ENCODE data around the gene COG8.

Gene COG8, protein sequence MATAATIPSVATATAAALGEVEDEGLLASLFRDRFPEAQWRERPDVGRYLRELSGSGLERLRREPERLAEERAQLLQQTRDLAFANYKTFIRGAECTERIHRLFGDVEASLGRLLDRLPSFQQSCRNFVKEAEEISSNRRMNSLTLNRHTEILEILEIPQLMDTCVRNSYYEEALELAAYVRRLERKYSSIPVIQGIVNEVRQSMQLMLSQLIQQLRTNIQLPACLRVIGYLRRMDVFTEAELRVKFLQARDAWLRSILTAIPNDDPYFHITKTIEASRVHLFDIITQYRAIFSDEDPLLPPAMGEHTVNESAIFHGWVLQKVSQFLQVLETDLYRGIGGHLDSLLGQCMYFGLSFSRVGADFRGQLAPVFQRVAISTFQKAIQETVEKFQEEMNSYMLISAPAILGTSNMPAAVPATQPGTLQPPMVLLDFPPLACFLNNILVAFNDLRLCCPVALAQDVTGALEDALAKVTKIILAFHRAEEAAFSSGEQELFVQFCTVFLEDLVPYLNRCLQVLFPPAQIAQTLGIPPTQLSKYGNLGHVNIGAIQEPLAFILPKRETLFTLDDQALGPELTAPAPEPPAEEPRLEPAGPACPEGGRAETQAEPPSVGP

DNA sequence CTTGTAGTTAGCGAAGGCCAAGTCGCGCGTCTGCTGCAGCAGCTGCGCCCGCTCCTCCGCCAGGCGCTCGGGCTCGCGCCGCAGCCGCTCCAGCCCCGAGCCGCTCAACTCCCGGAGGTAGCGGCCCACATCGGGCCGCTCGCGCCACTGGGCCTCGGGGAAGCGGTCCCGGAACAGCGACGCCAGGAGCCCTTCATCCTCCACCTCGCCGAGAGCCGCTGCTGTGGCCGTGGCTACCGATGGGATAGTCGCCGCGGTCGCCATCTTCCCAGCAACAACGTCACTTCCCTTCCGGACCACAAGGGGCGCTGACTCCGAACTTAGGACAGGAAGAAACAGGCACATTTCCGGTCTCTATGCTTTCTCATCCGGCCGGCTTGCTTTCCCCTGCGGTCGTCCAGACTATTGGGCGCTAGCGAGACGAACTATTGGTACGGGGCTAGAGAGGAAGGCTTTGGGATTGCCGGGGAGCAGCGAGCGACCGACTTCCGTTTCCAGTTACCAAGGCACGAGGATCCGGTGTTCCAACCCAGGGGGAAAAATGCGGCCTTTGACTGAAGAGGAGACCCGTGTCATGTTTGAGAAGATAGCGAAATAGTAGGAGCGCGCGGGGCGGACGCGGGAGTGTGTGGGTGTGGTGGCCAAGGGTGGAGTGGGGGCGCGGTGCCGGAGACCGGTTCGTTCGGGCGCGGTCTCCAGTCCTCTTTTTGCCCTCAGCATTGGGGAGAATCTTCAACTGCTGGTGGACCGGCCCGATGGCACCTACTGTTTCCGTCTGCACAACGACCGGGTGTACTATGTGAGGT is at the start of gene COG8, which contains the start of gene NIP7:
TSS of gene COG8 (minus strand) at position 276 of the 806 bp plus-strand sequence. CDS start at position 264, 12 bp downstream.
TSS of gene NIP7 (plus strand) at position 484 of the 806 bp plus-strand sequence. CDS start at position 542, 58 bp downstream.
- TF ChIP-seq, protein P1, sequence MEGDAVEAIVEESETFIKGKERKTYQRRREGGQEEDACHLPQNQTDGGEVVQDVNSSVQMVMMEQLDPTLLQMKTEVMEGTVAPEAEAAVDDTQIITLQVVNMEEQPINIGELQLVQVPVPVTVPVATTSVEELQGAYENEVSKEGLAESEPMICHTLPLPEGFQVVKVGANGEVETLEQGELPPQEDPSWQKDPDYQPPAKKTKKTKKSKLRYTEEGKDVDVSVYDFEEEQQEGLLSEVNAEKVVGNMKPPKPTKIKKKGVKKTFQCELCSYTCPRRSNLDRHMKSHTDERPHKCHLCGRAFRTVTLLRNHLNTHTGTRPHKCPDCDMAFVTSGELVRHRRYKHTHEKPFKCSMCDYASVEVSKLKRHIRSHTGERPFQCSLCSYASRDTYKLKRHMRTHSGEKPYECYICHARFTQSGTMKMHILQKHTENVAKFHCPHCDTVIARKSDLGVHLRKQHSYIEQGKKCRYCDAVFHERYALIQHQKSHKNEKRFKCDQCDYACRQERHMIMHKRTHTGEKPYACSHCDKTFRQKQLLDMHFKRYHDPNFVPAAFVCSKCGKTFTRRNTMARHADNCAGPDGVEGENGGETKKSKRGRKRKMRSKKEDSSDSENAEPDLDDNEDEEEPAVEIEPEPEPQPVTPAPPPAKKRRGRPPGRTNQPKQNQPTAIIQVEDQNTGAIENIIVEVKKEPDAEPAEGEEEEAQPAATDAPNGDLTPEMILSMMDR (IDR thresholded peaks at IDR 0.05; ENCODE audit: insufficient read depth, low read length, poor library complexity, severe bottlenecking), result peak; percentile 35
- no peak for TF ChIP-seq EZH2phosphoT487 (conservative IDR thresholded peaks at IDR 0.05; ENCODE audit: low read length)
- Histone ChIP-seq H3K9me3 (ENCODE audit: insufficient read depth, low read length) (no peaks in the 10 kb centered on the region), H3K27ac (ENCODE audit: low read depth, low read length) (peak within 1 kb of the TSS; percentile 71), H3K79me2 (ENCODE audit: insufficient read depth, low read length) (peaks cover 37% of the 10 kb centered on the region), H2AFZ (ENCODE audit: low read depth, low read length, severe bottlenecking) (peak within 1 kb of the TSS; percentile 73), H3K27me3 (ENCODE audit: low read length) (no peaks in the 10 kb centered on the region), H3K9me2 (replicated peaks; ENCODE audit: insufficient read depth, low read length) (no peaks in the 10 kb centered on the region), H3K9ac (ENCODE audit: low read length) (peak within 1 kb of the TSS; percentile 97), H3K36me3 (ENCODE audit: low read length) (peaks cover 16% of the 10 kb centered on the region), H3K4me3 (ENCODE audit: insufficient read depth, low read length, poor library complexity, severe bottlenecking) (peak within 1 kb of the TSS; percentile 82), H4K20me1 (ENCODE audit: low read depth, low read length) (no peaks in the 10 kb centered on the region), H3K4me2 (ENCODE audit: low read depth, low read length, poor library complexity, severe bottlenecking) (peak within 1 kb of the TSS; percentile 88), H3F3A (ENCODE audit: insufficient read depth) (peaks cover 24% of the 10 kb centered on the region)

DNA sequence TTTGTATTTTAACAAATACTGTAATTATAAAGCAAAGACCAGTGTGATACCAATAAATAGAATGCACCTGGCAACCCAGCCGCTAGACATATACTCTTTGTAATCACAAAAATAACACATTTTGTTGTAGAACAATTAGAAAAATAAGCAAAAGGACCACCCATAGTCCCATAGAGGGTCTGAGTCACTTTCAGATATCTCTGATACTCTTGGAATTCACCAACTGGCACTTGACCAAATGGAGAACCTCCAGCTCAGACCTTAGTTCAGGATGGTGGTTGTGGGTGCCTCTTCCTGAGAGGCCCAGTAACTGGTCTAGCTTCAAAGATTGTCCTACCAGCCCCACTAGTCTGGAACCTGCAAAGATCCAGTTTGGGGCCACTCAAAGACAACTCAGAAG is 47.2 kb upstream of the COG8 start:
- H3K9ac ChIP-seq (ENCODE audit: low read length), result no peak overlapping the region
- peak overlapping the region; percentile 91 for H3K4me3 ChIP-seq (ENCODE audit: insufficient read depth, low read length, poor library complexity, severe bottlenecking)

DNA sequence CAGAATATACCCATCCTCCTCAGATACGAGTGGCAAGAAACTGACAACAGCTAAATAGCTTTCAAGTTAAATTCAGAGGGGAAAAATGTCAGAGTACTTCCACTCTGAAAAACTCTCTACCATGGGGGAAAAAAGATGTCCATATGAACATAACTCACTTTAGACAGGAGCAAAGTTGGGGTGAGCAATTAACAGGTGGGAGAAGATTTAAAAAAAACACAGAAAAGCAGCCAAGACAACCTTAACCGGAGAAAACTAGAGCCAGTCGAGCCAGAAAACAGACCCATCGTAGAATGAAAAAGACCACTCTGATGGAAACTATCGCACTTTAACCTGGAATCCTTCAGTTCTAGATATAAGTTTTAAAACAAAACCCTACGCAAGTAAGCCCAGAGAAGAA is 45.6 kb upstream of the COG8 start:
- Histone ChIP-seq H4K20me1 (ENCODE audit: low read depth, low read length) (no peaks in the 10 kb centered on the region), H3K27ac (ENCODE audit: low read depth, low read length) (peak overlapping the region; percentile 69), H3F3A (ENCODE audit: insufficient read depth) (peaks cover 10% of the 10 kb centered on the region; the same call in 1 of the 2 replicates), H3K79me2 (ENCODE audit: insufficient read depth, low read length) (peaks cover 46% of the 10 kb centered on the region), H2AFZ (ENCODE audit: low read depth, low read length, severe bottlenecking) (no peak overlapping the region), H3K9me2 (replicated peaks; ENCODE audit: insufficient read depth, low read length) (no peaks in the 10 kb centered on the region), H3K9ac (ENCODE audit: low read length) (peak overlapping the region; percentile 95), H3K4me3 (ENCODE audit: insufficient read depth, low read length, poor library complexity, severe bottlenecking) (peak overlapping the region; percentile 91), H3K27me3 (ENCODE audit: low read length) (no peaks in the 10 kb centered on the region), H3K4me2 (ENCODE audit: low read depth, low read length, poor library complexity, severe bottlenecking) (peak overlapping the region; percentile 97), H3K36me3 (ENCODE audit: low read length) (peaks cover 32% of the 10 kb centered on the region), H3K9me3 (ENCODE audit: insufficient read depth, low read length) (no peaks in the 10 kb centered on the region)
- TF ChIP-seq EZH2phosphoT487 (conservative IDR thresholded peaks at IDR 0.05; ENCODE audit: low read length), result no peak
- TF ChIP-seq, protein P1 (IDR thresholded peaks at IDR 0.05; ENCODE audit: insufficient read depth, low read length, poor library complexity, severe bottlenecking), result no peak

More for the DNA sequence above, 47.2 kb upstream of the COG8 start:
- Histone ChIP-seq H3K9me3 (ENCODE audit: insufficient read depth, low read length) (no peaks in the 10 kb centered on the region), H2AFZ (ENCODE audit: low read depth, low read length, severe bottlenecking) (peak overlapping the region; percentile 96), H3K9me2 (replicated peaks; ENCODE audit: insufficient read depth, low read length) (no peaks in the 10 kb centered on the region), H3F3A (ENCODE audit: insufficient read depth) (peaks cover 10% of the 10 kb centered on the region; the same call in 1 of the 2 replicates), H3K36me3 (ENCODE audit: low read length) (peaks cover 26% of the 10 kb centered on the region), H3K79me2 (ENCODE audit: insufficient read depth, low read length) (peaks cover 39% of the 10 kb centered on the region), H3K27me3 (ENCODE audit: low read length) (no peaks in the 10 kb centered on the region), H3K4me2 (ENCODE audit: low read depth, low read length, poor library complexity, severe bottlenecking) (peak overlapping the region; percentile 43), H4K20me1 (ENCODE audit: low read depth, low read length) (no peaks in the 10 kb centered on the region), H3K27ac (ENCODE audit: low read depth, low read length) (no peak overlapping the region)
- no peak for TF ChIP-seq EZH2phosphoT487 (conservative IDR thresholded peaks at IDR 0.05; ENCODE audit: low read length)
- TF ChIP-seq, protein P1 (IDR thresholded peaks at IDR 0.05; ENCODE audit: insufficient read depth, low read length, poor library complexity, severe bottlenecking), result no peak

Measured in SU-DHL-6 (cell line).